GM12878 (cell line): Measurements from ENCODE around the gene CDC42BPB.

ENCODE experiments used
- JUND ChIP-seq: IDR thresholded peaks from 2 replicates; pipeline ENCODE4 v1.6.1; 2012; ENCODE audit warnings: low read depth, mild to moderate bottlenecking, low read length, improper control_type of control experiment, moderate library complexity
- RAD21 ChIP-seq: IDR thresholded peaks from 2 replicates; pipeline ENCODE4 v1.6.1; 2011; ENCODE audit warnings: mild to moderate bottlenecking, low read depth, low read length, moderate library complexity; ENCODE audit not compliant: insufficient read depth
- TF ChIP-seq, protein P1 (sequence below): fragments of 450-650 bp; IDR thresholded peaks from 2 replicates; pipeline ENCODE4 v1.6.1; 2016; ENCODE audit warnings: mild to moderate bottlenecking, moderate library complexity, borderline replicate concordance

DNA sequence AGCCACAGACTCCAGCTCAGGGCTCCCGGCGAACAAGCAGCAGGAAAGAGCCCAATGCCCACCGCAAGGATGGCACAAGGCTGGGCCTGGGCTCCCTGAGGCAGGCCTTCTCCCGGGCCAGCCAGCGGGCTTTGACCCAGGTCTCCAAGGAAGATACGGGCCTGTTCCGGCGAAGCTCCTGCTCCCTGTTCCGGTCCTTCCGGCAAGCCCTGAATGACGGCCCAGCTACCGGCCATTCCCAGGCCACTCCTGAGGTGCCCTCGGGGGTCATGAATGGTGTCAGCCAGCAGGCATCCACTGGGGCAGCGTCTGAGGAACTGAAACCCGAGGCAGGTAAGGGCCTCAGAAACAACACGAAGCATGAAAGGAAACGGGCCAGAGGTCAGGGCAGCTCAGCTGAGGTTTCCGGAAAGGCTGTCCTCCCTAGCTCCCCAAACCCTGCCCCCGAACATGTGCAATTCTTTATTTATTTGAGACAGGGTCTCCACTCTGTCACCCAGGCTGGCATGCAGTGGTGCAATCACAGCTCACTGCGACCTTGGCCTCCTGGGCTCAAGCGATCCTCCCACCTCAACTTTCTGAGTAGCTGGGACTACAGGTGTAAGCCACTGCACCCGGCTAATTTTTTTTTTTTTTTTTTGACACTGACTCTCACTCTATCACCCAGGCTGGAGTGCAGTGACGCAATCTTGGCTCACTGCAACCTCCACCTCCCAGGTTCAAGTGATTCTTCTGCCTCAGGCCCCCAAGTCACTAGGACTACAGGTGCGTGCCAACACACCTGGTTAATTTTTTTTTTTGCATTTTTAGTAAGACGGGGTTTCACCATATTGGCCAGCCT is 43.2 kb upstream of the CDC42BPB start:
- TF ChIP-seq, protein P1, sequence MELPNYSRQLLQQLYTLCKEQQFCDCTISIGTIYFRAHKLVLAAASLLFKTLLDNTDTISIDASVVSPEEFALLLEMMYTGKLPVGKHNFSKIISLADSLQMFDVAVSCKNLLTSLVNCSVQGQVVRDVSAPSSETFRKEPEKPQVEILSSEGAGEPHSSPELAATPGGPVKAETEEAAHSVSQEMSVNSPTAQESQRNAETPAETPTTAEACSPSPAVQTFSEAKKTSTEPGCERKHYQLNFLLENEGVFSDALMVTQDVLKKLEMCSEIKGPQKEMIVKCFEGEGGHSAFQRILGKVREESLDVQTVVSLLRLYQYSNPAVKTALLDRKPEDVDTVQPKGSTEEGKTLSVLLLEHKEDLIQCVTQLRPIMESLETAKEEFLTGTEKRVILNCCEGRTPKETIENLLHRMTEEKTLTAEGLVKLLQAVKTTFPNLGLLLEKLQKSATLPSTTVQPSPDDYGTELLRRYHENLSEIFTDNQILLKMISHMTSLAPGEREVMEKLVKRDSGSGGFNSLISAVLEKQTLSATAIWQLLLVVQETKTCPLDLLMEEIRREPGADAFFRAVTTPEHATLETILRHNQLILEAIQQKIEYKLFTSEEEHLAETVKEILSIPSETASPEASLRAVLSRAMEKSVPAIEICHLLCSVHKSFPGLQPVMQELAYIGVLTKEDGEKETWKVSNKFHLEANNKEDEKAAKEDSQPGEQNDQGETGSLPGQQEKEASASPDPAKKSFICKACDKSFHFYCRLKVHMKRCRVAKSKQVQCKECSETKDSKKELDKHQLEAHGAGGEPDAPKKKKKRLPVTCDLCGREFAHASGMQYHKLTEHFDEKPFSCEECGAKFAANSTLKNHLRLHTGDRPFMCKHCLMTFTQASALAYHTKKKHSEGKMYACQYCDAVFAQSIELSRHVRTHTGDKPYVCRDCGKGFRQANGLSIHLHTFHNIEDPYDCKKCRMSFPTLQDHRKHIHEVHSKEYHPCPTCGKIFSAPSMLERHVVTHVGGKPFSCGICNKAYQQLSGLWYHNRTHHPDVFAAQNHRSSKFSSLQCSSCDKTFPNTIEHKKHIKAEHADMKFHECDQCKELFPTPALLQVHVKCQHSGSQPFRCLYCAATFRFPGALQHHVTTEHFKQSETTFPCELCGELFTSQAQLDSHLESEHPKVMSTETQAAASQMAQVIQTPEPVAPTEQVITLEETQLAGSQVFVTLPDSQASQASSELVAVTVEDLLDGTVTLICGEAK: no peak
- TF ChIP-seq JUND (no peak), RAD21 (no peak)
